K562 (cell line): ENCODE data around the gene CLCC1. TPM values are rescaled to one million over a fixed set of nuclear protein-coding genes. Genes with fewer than 3 reads are reported as not detected.
A peak's percentile ranks its signal among the peaks of the same experiment; 100 is the strongest.

Experiments used
- BRF1 ChIP-seq: IDR thresholded peaks from 3 replicates; pipeline ENCODE4 v1.6.1; 2011; ENCODE audit warnings: borderline replicate concordance, mild to moderate bottlenecking; ENCODE audit not compliant: insufficient read length; ENCODE audit errors: extremely low read depth
- CTCFL ChIP-seq: IDR thresholded peaks from 2 replicates; pipeline ENCODE4 v1.6.1; 2011; ENCODE audit warnings: borderline replicate concordance, low read depth, mild to moderate bottlenecking, moderate library complexity, low read length; ENCODE audit not compliant: insufficient read depth, poor library complexity, severe bottlenecking
- DPF2 ChIP-seq: fragments of 450-650 bp; IDR thresholded peaks from 2 replicates; pipeline ENCODE4 v1.6.1; 2016
- ESRRA ChIP-seq: fragments of 450-650 bp; IDR thresholded peaks from 2 replicates; pipeline ENCODE4 v1.6.1; 2014; ENCODE audit warnings: low read depth, mild to moderate bottlenecking, moderate library complexity, borderline replicate concordance
- ETV6 ChIP-seq, 3 experiments: fragments of 150-350 bp in 1 of 3; sonication (generic) in 1 of 3; formaldehyde crosslinking in 1 of 3; IDR thresholded peaks; 2 replicates each; pipeline versions ENCODE4 v1.6.1 to v1.8.0; 2014 to 2022; ENCODE audit warnings: borderline replicate concordance in 2 of 3, low read depth in 2 of 3, antibody characterized with exemption in 1 of 3, low read length in 1 of 3, mild to moderate bottlenecking in 1 of 3, missing genetic modification reagents in 1 of 3
- FOXK1 ChIP-seq: sonication (generic); formaldehyde crosslinking; IDR thresholded peaks from 2 replicates; pipeline ENCODE4 v1.8.0; 2022; ENCODE audit warnings: missing genetic modification reagents, mild to moderate bottlenecking, borderline replicate concordance
- KDM1A ChIP-seq, 2 experiments: fragments of 450-650 bp; IDR thresholded peaks; 2 replicates each; pipeline ENCODE4 v1.6.1; 2016; ENCODE audit warnings: mild to moderate bottlenecking in 2 of 2
- MLX ChIP-seq, 2 experiments: fragments of 450-650 bp in 1 of 2; sonication (generic) in 1 of 2; formaldehyde crosslinking; conservative IDR thresholded peaks; 2 replicates each; pipeline versions ENCODE4 v1.4.0 to v1.8.1; 2020 to 2022; ENCODE audit warnings: mild to moderate bottlenecking in 1 of 2, missing genetic modification reagents in 1 of 2
- POLR2AphosphoS5 ChIP-seq: IDR thresholded peaks from 2 replicates; pipeline ENCODE4 v1.6.1; 2011; ENCODE audit warnings: mild to moderate bottlenecking, low read depth, low read length, moderate library complexity; ENCODE audit not compliant: control insufficient read depth, insufficient read depth
- PRDM10 ChIP-seq: fragments of 450-650 bp; IDR thresholded peaks from 2 replicates; pipeline ENCODE4 v1.6.1; 2018; ENCODE audit not compliant: partially characterized antibody
- PURB ChIP-seq: sonication (generic); formaldehyde crosslinking; IDR thresholded peaks from 2 replicates; pipeline ENCODE4 v1.9.0; 2021; ENCODE audit warnings: low read depth, mild to moderate bottlenecking, missing genetic modification reagents
- SAFB2 ChIP-seq: fragments of 200-400 bp; formaldehyde crosslinking; IDR thresholded peaks from 2 replicates; pipeline ENCODE4 v1.6.1; 2018; ENCODE audit warnings: borderline replicate concordance, low read length, low read depth, moderate library complexity; ENCODE audit not compliant: severe bottlenecking
- SMARCC2 ChIP-seq: fragments of 450-650 bp; IDR thresholded peaks from 2 replicates; pipeline ENCODE4 v1.6.1; 2017; ENCODE audit warnings: antibody characterized with exemption, moderate library complexity, mild to moderate bottlenecking, low read depth
- STAT5A ChIP-seq: IDR thresholded peaks from 2 replicates; pipeline ENCODE4 v1.6.1; 2012; ENCODE audit warnings: low read length, inconsistent platforms, borderline replicate concordance
- TOE1 ChIP-seq, 2 experiments: fragments of 450-650 bp in 1 of 2; sonication (generic) in 1 of 2; formaldehyde crosslinking in 1 of 2; IDR thresholded peaks; 2 replicates each; pipeline versions ENCODE4 v1.7.1 to v1.8.0; 2016 to 2022; ENCODE audit warnings: borderline replicate concordance in 2 of 2, mild to moderate bottlenecking in 2 of 2, antibody characterized with exemption in 1 of 2, inconsistent platforms in 1 of 2, low read depth in 1 of 2, missing genetic modification reagents in 1 of 2, moderate library complexity in 1 of 2
- ZNF121 ChIP-seq: sonication (generic); formaldehyde crosslinking; conservative IDR thresholded peaks from 2 replicates; pipeline ENCODE4 v1.8.0; 2022; ENCODE audit warnings: missing genetic modification reagents
- ZNF75A ChIP-seq: fragments of 450-650 bp; formaldehyde crosslinking; IDR thresholded peaks from 2 replicates; pipeline ENCODE4 v1.4.0; 2020; ENCODE audit warnings: mild to moderate bottlenecking
- ZNF778 ChIP-seq: fragments of 450-650 bp; formaldehyde crosslinking; IDR thresholded peaks from 2 replicates; pipeline ENCODE4 v1.4.0; 2020; ENCODE audit warnings: mild to moderate bottlenecking, moderate library complexity
- ZSCAN29 ChIP-seq: fragments of 450-650 bp; IDR thresholded peaks from 2 replicates; pipeline ENCODE4 v1.6.1; 2017
- polyA plus RNA-seq, 8 experiments: library from polyadenylated mRNA; depleted of rRNA in 4 of 8; stranded (reverse) in 5 of 8; unstranded in 3 of 8; fragments of >200 nt; fragmentation: Nextera tagmentation in 2 of 8; fragmentation: Illumina TruSeq in 1 of 8; extraction: Ambion mirVana in 2 of 8; extraction: Trizol in 1 of 8; gene quantifications; 2 replicates each; pipeline versions ENCODE4 v1.2.1 to v1.2.3, GENCODE V29; 2011 to 2014; ENCODE audit warnings: inconsistent platforms in 1 of 8, missing spikeins in 1 of 8
- total RNA-seq, 7 experiments: library from RNA; depleted of rRNA in 6 of 7; stranded (reverse); fragments of >200 nt in 6 of 7; fragmentation: Illumina TruSeq in 2 of 7; extraction: Trizol in 2 of 7; gene quantifications; 2 replicates each; pipeline versions ENCODE4 v1.2.1 to v1.2.3, GENCODE V29; 2011 to 2021; ENCODE audit warnings: low replicate concordance in 1 of 7

CLCC1 gene
- total and polyA plus RNA-seq, 9 of the 15 experiments (the other 6 are each of a cell fraction or from before 2014, with no cell fraction given): 28.8 to 63.4 (median 40.4) TPM

GRCh38 chr1:108963052-108963686 is at the start of gene CLCC1 (continued):
- TF ChIP-seq ESRRA: peak; percentile 38; the same call in 1 of the 2 replicates
- TF ChIP-seq MLX (CRISPR knock-in tag; conservative IDR thresholded peaks at IDR 0.05): peak in 1 of 2 experiments; percentile 75; a peak in 1 of 4 replicates
- no peak for TF ChIP-seq CTCFL
- no peak for TF ChIP-seq PURB (CRISPR knock-in tag)
- 0 out of 2 replicates have a peak, but pooled peaks have one; percentile 5 for TF ChIP-seq TOE1 (IDR thresholded peaks at IDR 0.05; ENCODE audit: borderline replicate concordance)
- no peak for TF ChIP-seq TOE1 (CRISPR knock-in tag; IDR thresholded peaks at IDR 0.05; ENCODE audit: borderline replicate concordance, low read depth)
- peak; percentile 93 for TF ChIP-seq POLR2AphosphoS5
- TF ChIP-seq SAFB2: no peak
- no peak; the same call in 1 of the 2 replicates for TF ChIP-seq DPF2
- TF ChIP-seq SMARCC2: no peak
- TF ChIP-seq FOXK1 (CRISPR knock-in tag): 0 out of 2 replicates have a peak, but pooled peaks have one; percentile 71
- TF ChIP-seq ZNF75A (CRISPR knock-in tag): no peak
- TF ChIP-seq ZSCAN29: no peak
- TF ChIP-seq ZNF778 (CRISPR knock-in tag): no peak
- no peak for TF ChIP-seq ETV6 (IDR thresholded peaks at IDR 0.05; ENCODE audit: borderline replicate concordance in 1 of 2, low read depth in 2 of 2, low read length in 1 of 2)
- TF ChIP-seq ETV6 (CRISPR knock-in tag; IDR thresholded peaks at IDR 0.05; ENCODE audit: borderline replicate concordance): no peak; the same call in 1 of the 2 replicates
- no peak for TF ChIP-seq KDM1A (IDR thresholded peaks at IDR 0.05)
- no peak for TF ChIP-seq STAT5A
- TF ChIP-seq BRF1: no peak
- no peak for TF ChIP-seq PRDM10
- no peak for TF ChIP-seq ZNF121 (CRISPR knock-in tag)
